ENCODE measurements around the gene STYXL2.
A peak's percentile ranks its signal among the peaks of the same experiment; 100 is the strongest.

The STYXL2 gene

GRCh38 chr1:167130829-167131510, 37.1 kb downstream of the STYXL2 start:
- no peak for TF ChIP-seq CTCF (conservative IDR thresholded peaks at IDR 0.05; ENCODE audit: low read depth)

GRCh38 chr1:167132301-167133010, 38.6 kb downstream of the STYXL2 start:
- ChIA-PET POLR2A (ENCODE audit: low non-redundant PET) (no interaction called here), CTCF (no interaction called here)
- DNase-seq (ENCODE audit: low spot score), result no peak
- TF ChIP-seq CTCF (conservative IDR thresholded peaks at IDR 0.05; ENCODE audit: low read depth), result no peak
- H3K27ac ChIP-seq, result no peak overlapping the region

More at GRCh38 chr1:167130829-167131510, 37.1 kb downstream of the STYXL2 start:
- CTCF ChIA-PET, result interaction anchor here (0.5 to 0.7 kb wide), 3 partner anchors 65 to 229 kb away, joined by 3 read pairs; no protein-coding TSS in a partner anchor
- no peak for DNase-seq (ENCODE audit: low spot score)
- no peak overlapping the region for H3K27ac ChIP-seq
- POLR2A ChIA-PET (ENCODE audit: low non-redundant PET), result no interaction called here

- ChIA-PET CTCF (no interaction called here), POLR2A (ENCODE audit: low non-redundant PET) (no interaction called here)
- DNase-seq (ENCODE audit: low spot score), result no peak
- H3K27ac ChIP-seq, result no peak overlapping the region
- no peak for TF ChIP-seq CTCF (conservative IDR thresholded peaks at IDR 0.05; ENCODE audit: low read depth)
Measured at GRCh38 chr1:167135281-167135840, 41.5 kb downstream of the STYXL2 start.

- peak; percentile 61 for DNase-seq (ENCODE audit: low spot score)
- CTCF ChIA-PET, result no interaction called here
- H3K27ac ChIP-seq, result peak overlapping the region; percentile 22; the same call in 1 of the 2 replicates
Measured at GRCh38 chr1:167136191-167136614, 42.3 kb downstream of the STYXL2 start.

GRCh38 chr1:167136806-167137205, 42.9 kb downstream of the STYXL2 start:
- no peak overlapping the region for H3K27ac ChIP-seq

More at GRCh38 chr1:167136191-167136614, 42.3 kb downstream of the STYXL2 start:
- no peak for TF ChIP-seq CTCF (conservative IDR thresholded peaks at IDR 0.05; ENCODE audit: low read depth)
- POLR2A ChIA-PET (ENCODE audit: low non-redundant PET), result no interaction called here

More at GRCh38 chr1:167136806-167137205, 42.9 kb downstream of the STYXL2 start:
- no peak for TF ChIP-seq CTCF (conservative IDR thresholded peaks at IDR 0.05; ENCODE audit: low read depth)
- ChIA-PET CTCF (no interaction called here), POLR2A (ENCODE audit: low non-redundant PET) (no interaction called here)
- DNase-seq (ENCODE audit: low spot score), result no peak

All from RWPE1 (cell line).